Keratinocyte (primary cell): ENCODE measurements around the gene NEUROD2. TPM values are rescaled to one million over a fixed set of nuclear protein-coding genes. Genes with fewer than 3 reads are reported as not detected.
A peak's percentile ranks its signal among the peaks of the same experiment; 100 is the strongest.

Source experiments
- DNase-seq: peaks from one replicate; pipeline ENCODE4 v3.0.0-alpha.2; 2011; ENCODE audit warnings: low read depth, missing footprints, low spot score
- FAIRE-seq: peaks from 2 replicates; lab custom pipeline; 2011; peaks lifted over from hg19 to GRCh38; lab: Jason Lieb, UNC
- H2AFZ ChIP-seq: 2 replicates; pipeline ENCODE4 v1.6.0; 2012; ENCODE audit warnings: low read length, control low read depth, inconsistent platforms; ENCODE audit not compliant: control insufficient read depth
- H3K27ac ChIP-seq: 2 replicates; pipeline ENCODE4 v1.5.1; 2011; ENCODE audit warnings: low read length; ENCODE audit not compliant: control insufficient read depth, insufficient read depth
- H3K27me3 ChIP-seq: 3 replicates; pipeline ENCODE4 v1.6.0; 2011; ENCODE audit warnings: low read length; ENCODE audit not compliant: control insufficient read depth, insufficient read depth; ENCODE audit errors: extremely low read depth
- H3K36me3 ChIP-seq, 2 experiments: 2 replicates in 1 of 2; 3 replicates in 1 of 2; pipeline ENCODE4 v1.5.1; 2011; ENCODE audit warnings: low read length in 2 of 2, mild to moderate bottlenecking in 1 of 2; ENCODE audit not compliant: control insufficient read depth in 2 of 2, insufficient read depth in 2 of 2; ENCODE audit errors: extremely low read depth in 1 of 2
- H3K4me1 ChIP-seq: 3 replicates; pipeline ENCODE4 v1.5.1; 2011; ENCODE audit warnings: low read length; ENCODE audit not compliant: control insufficient read depth, insufficient read depth; ENCODE audit errors: extremely low read depth
- H3K4me2 ChIP-seq: 3 replicates; pipeline ENCODE4 v1.6.0; 2011; ENCODE audit warnings: low read depth, low read length; ENCODE audit not compliant: control insufficient read depth, insufficient read depth; ENCODE audit errors: extremely low read depth
- H3K4me3 ChIP-seq, 3 experiments: fragments of 200-600 bp in 1 of 3; sonication (generic) in 1 of 3; 2 replicates in 2 of 3; 3 replicates in 1 of 3; pipeline ENCODE4 v1.5.1; 2011 to 2016; ENCODE audit warnings: low read length in 3 of 3, mild to moderate bottlenecking in 3 of 3, control low read depth in 2 of 3, inconsistent platforms in 1 of 3, low read depth in 1 of 3, mixed read lengths in 1 of 3, mixed run types in 1 of 3, moderate library complexity in 1 of 3; ENCODE audit not compliant: control insufficient read depth in 2 of 3, insufficient read depth in 2 of 3; ENCODE audit errors: extremely low read depth in 1 of 3
- H3K79me2 ChIP-seq: 2 replicates; pipeline ENCODE4 v1.6.0; 2012; ENCODE audit warnings: low read length; ENCODE audit not compliant: control insufficient read depth, insufficient read depth
- H3K9ac ChIP-seq: 3 replicates; pipeline ENCODE4 v1.6.0; 2011; ENCODE audit warnings: low read length; ENCODE audit not compliant: control insufficient read depth, insufficient read depth; ENCODE audit errors: extremely low read depth
- H3K9me1 ChIP-seq: 3 replicates; pipeline ENCODE4 v1.6.0; 2011; ENCODE audit warnings: low read length; ENCODE audit not compliant: control insufficient read depth, insufficient read depth; ENCODE audit errors: extremely low read depth
- H3K9me3 ChIP-seq: 2 replicates; pipeline ENCODE4 v1.5.1; 2012; ENCODE audit warnings: low read depth, low read length; ENCODE audit not compliant: control insufficient read depth
- H4K20me1 ChIP-seq: 3 replicates; pipeline ENCODE4 v1.6.0; 2011; ENCODE audit warnings: low read length; ENCODE audit not compliant: control insufficient read depth, insufficient read depth; ENCODE audit errors: extremely low read depth
- EZH2 ChIP-seq: IDR thresholded peaks from one replicate; pipeline ENCODE4 v1.6.1; 2012; ENCODE audit warnings: inconsistent platforms, mild to moderate bottlenecking, low read length, moderate library complexity
- dilution Hi-C: fragments of 300-500 bp; cut with MboI; formaldehyde crosslinking; loops from one replicate; pipeline ENCODE4 v1.7.0; 2020; ENCODE audit warnings: low sequenced_read_pairs; ENCODE audit not compliant: extremely low pct_ligation_motif_present
- polyA plus RNA-seq, 5 experiments: library from polyadenylated mRNA; depleted of rRNA in 3 of 5; stranded (reverse) in 3 of 5; stranded (forward) in 1 of 5; unstranded in 1 of 5; fragments of >200 nt; gene quantifications; 1 replicate in 1 of 5; 2 replicates in 3 of 5; 3 replicates in 1 of 5; pipeline versions ENCODE4 v1.2.1 to v1.2.3, GENCODE V29; 2011 to 2012; ENCODE audit warnings: missing spikeins in 2 of 5, low read depth in 1 of 5, low replicate concordance in 1 of 5
- TF ChIP-seq, protein P1 (sequence below), 3 experiments: IDR thresholded peaks in 1 of 3; conservative IDR thresholded peaks in 1 of 3; optimal IDR thresholded peaks in 1 of 3; 2 replicates in 2 of 3; 3 replicates in 1 of 3; pipeline versions ENCODE3 to v1.5.1; 2011; ENCODE audit warnings: low read length in 3 of 3, mild to moderate bottlenecking in 3 of 3, moderate library complexity in 2 of 3, control low read depth in 1 of 3, inconsistent platforms in 1 of 3; ENCODE audit not compliant: insufficient read depth in 2 of 3; ENCODE audit errors: extremely low read depth in 1 of 3

The NEUROD2 gene
- polyA plus RNA-seq, 1 donor (not counting 4 experiments of a cell fraction or from before 2014, with no cell fraction given), result not detected

DNA sequence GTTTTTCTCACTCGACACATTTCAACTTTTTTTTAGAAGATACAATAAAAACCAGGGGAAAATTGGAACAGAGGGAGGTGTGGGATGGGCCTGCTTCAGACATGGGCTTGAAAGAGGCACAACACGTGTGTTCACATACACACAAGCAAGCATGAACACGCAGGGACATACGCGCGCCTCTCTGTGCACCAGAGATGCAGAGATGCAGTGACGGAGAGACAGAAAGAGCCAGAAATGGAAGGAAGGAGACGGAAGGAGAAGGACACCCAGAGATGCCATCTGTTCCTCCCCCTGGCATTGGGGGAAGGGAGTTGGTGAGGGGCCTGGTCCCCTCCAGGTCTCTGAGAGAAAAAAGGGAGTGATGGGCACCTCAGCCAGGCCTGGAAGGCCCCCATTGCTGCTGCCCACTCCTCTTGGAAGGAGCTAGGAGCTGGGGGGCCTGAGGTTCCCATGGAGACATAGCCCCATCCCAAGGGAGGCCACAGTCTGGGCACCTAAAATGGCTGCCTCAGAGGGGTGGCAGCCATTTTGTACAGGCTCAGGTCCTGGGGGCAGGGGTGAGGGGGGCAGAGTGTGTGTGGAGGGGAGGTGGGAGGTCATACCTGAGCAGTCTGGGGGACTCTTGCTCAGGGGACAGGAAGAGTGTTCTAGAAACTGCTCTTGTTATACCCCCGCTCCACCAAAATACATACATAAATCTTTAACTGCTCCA, 3.8 kb upstream of the NEUROD2 start:
- Histone ChIP-seq H3K79me2 (no peaks in the 10 kb centered on the region), H3K4me2 (no peak overlapping the region), H3K27me3 (peaks cover 53% of the 10 kb centered on the region), H3K9me1 (no peaks in the 10 kb centered on the region), H3K9me3 (no peaks in the 10 kb centered on the region), H3K4me1 (no peaks in the 10 kb centered on the region), H4K20me1 (no peaks in the 10 kb centered on the region), H3K4me3 (no peak overlapping the region), H3K27ac (no peak overlapping the region), H3K9ac (no peak overlapping the region), H2AFZ (no peak overlapping the region), H3K36me3 (no peaks in the 10 kb centered on the region)
- DNase-seq (no peak), FAIRE-seq (no peak)
- no peak for TF ChIP-seq EZH2
- TF ChIP-seq, protein P1, sequence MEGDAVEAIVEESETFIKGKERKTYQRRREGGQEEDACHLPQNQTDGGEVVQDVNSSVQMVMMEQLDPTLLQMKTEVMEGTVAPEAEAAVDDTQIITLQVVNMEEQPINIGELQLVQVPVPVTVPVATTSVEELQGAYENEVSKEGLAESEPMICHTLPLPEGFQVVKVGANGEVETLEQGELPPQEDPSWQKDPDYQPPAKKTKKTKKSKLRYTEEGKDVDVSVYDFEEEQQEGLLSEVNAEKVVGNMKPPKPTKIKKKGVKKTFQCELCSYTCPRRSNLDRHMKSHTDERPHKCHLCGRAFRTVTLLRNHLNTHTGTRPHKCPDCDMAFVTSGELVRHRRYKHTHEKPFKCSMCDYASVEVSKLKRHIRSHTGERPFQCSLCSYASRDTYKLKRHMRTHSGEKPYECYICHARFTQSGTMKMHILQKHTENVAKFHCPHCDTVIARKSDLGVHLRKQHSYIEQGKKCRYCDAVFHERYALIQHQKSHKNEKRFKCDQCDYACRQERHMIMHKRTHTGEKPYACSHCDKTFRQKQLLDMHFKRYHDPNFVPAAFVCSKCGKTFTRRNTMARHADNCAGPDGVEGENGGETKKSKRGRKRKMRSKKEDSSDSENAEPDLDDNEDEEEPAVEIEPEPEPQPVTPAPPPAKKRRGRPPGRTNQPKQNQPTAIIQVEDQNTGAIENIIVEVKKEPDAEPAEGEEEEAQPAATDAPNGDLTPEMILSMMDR (optimal IDR thresholded peaks at IDR 0.05 in 1 of 3, IDR thresholded peaks at IDR 0.05 in 1 of 3, conservative IDR thresholded peaks at IDR 0.05 in 1 of 3; ENCODE audit: extremely low read depth in 1 of 3, insufficient read depth in 2 of 3, low read length in 3 of 3), result no peak
- dilution Hi-C loops, result no loop called here

DNA sequence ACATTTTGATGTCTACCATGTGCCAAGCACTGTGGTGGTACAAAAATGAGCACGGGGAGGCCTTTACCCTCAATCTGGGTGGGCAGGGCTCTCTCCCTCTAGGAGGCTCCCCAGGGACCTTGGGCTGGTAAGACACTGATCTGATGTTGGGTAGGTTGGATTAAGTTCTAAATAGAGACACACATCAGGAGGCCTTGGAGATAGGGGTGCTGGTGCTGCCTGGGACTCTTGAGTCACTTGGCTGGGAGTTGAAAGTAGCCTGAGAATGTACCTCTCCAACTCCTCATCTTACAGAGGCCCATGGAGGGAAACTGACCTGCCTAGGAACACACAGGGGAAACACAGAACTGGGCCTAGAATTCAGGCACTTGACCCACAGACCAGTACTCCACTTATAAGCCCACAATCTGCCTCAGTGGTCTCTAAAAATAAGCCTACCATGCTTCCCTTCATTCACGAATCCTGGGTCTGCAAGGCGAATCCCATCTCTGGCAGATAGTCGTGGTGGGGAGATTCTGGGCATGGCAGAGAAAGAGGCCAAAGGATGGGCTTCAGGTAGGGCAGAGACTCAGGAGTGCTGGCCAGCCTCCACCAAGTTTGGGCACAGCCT, 1.8 kb upstream of the NEUROD2 start:
- Histone ChIP-seq H3K36me3 (no peaks in the 10 kb centered on the region), H2AFZ (no peak overlapping the region), H3K9ac (no peak overlapping the region), H3K4me1 (peaks cover 14% of the 10 kb centered on the region), H3K27ac (no peak overlapping the region), H3K79me2 (no peaks in the 10 kb centered on the region), H3K9me1 (no peaks in the 10 kb centered on the region), H3K4me2 (no peak overlapping the region), H3K4me3 (no peak overlapping the region), H4K20me1 (peaks cover 2% of the 10 kb centered on the region), H3K27me3 (peaks cover 70% of the 10 kb centered on the region), H3K9me3 (no peaks in the 10 kb centered on the region)
- FAIRE-seq (peak; percentile 49), DNase-seq (no peak)
- dilution Hi-C loops, result no loop called here
- TF ChIP-seq, protein P1 (optimal IDR thresholded peaks at IDR 0.05 in 1 of 3, IDR thresholded peaks at IDR 0.05 in 1 of 3, conservative IDR thresholded peaks at IDR 0.05 in 1 of 3; ENCODE audit: extremely low read depth in 1 of 3, insufficient read depth in 2 of 3, low read length in 3 of 3), result no peak
- no peak for TF ChIP-seq EZH2
